ENCODE results near the gene MAP4K4.
A peak's percentile ranks its signal among the peaks of the same experiment; 100 is the strongest.

MAP4K4 gene

DNA sequence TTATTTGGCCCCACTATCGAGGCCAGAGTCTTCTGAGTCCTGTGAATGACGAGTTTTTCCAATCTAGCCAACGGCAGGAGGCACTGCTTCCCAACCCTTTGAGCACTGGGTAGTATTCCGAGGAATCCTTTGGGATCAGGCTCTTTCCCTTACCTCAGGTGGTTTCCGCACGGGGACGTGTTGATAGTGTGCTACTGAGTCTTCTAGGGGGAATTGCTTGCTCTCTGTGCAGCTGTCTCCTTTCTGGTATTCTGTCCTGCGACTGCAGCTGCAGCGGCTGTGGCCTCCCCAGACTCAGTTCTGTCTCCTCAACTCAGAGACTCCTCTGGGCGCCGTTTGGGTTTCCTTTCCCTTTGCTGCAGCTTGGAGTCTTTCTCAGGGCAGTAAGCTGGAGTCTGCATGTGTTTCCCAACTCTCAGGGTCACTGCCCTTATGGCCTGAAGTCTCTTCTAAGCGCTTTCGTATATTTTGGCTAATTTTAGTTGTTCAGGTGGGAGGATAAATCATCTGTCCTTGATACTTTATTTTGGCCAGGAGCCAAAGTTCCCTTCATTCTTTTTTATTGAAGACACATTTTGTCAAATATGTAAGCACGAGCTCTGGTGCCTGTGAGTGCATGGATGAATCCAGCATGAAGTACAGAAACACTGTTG, 118.4 kb downstream of the MAP4K4 start:
- no peak for DNase-seq (ENCODE audit: low spot score)

- DNase-seq (ENCODE audit: low spot score) = no peak
Observed at GRCh38 chr2:101816598-101816997, 119.1 kb downstream of the MAP4K4 start.

GRCh38 chr2:101817481-101817880, 120.0 kb downstream of the MAP4K4 start:
- no peak for DNase-seq (ENCODE audit: low spot score)

GRCh38 chr2:101818531-101819451, 121.3 kb downstream of the MAP4K4 start:
- DNase-seq (ENCODE audit: low spot score) = no peak

- no peak for DNase-seq (ENCODE audit: low spot score)
Observed at GRCh38 chr2:101820519-101820918, 123.0 kb downstream of the MAP4K4 start.

DNA sequence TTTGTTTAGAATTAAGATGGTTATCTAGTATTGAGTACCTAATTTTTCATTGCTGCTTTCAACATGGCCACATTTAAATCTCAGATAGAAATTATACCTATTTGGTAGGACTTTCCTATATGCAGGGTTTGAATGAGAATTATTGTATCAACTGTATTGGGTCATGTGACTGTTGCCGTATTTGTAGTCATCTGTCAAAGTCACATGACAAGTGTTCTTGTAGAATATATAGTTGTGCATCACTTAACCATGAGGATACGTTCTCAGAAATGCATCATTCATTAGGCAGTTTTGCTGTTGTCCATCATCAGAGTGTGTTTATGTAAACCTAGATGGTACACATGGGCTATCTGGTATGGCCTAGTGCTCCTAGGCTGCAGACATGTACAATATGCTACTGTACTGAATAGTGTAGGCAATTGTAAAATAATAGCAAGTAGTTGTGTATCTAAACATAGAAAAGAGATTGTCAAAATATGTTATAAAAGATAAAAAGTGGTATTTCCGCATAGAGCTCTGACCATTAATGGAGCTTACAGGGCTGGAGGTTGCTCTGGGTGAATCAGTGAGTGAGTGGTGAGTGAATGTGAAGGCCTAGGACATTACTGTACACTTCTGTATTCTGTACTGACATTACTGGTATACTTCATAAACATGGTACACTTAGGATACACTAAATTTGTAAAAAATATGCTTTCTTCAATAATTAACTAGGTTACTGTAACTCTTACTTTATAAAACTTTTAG, 123.7 kb downstream of the MAP4K4 start:
- no peak for DNase-seq (ENCODE audit: low spot score)

DNA sequence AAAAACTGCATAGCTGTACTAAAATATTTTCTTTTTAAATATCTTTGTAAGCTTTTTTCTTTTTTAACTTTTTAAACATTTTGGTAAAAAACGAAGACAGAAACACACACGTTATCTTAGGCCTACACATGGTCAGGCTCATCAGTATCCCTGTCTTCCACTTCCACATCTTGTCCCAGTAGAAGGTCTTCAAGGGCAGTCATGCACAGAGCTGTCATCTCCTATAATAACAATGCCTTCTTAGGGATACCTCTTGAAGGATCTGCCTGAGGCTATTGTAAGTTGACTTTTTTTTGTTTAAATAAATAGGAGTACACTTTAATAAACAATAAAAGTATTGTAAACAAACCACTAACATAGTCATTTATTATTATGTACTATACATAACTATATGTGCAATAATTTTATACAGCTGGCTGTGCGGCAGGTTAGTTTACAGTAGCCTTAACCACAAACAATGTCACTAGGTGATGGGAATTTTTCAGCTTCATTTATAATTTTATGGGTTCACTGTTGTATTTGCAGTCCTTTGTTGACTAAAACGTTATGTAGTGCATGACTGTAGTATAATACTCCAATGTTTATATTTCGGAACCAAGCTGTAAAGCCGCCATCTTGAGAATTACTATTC, 124.4 kb downstream of the MAP4K4 start:
- DNase-seq (ENCODE audit: low spot score) = no peak

GRCh38 chr2:101823347-101823791, 125.9 kb downstream of the MAP4K4 start:
- no peak for DNase-seq (ENCODE audit: low spot score)

GRCh38 chr2:101823859-101824258, 126.4 kb downstream of the MAP4K4 start:
- DNase-seq (ENCODE audit: low spot score) = no peak

GRCh38 chr2:101826716-101827115, 129.2 kb downstream of the MAP4K4 start:
- DNase-seq (ENCODE audit: low spot score) = no peak

GRCh38 chr2:101827246-101827645, 129.7 kb downstream of the MAP4K4 start:
- no peak for DNase-seq (ENCODE audit: low spot score)

DNA sequence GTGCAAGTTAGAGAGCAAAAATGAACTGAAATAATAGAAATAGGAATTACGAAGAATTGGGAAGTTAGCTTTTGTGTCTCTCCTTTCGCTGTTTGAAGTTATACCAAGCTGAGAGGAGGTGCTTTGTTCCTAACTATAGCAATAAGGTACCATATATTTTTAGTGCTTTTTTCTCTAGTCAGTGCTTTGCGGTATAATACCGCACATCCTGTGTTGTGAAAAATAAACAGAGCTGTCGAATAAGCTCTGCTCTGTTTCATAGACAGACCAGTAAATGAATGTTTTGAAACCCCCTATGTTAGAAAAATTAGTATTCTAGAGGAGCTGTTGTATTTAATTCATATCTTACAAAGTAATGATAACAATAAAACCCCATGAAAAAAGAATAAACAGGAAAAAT, 130.8 kb downstream of the MAP4K4 start:
- DNase-seq (ENCODE audit: low spot score) = no peak

GRCh38 chr2:101828673-101829334, 131.3 kb downstream of the MAP4K4 start:
- DNase-seq (ENCODE audit: low spot score) = no peak

GRCh38 chr2:101829429-101829828, 131.9 kb downstream of the MAP4K4 start:
- DNase-seq (ENCODE audit: low spot score) = no peak

DNA sequence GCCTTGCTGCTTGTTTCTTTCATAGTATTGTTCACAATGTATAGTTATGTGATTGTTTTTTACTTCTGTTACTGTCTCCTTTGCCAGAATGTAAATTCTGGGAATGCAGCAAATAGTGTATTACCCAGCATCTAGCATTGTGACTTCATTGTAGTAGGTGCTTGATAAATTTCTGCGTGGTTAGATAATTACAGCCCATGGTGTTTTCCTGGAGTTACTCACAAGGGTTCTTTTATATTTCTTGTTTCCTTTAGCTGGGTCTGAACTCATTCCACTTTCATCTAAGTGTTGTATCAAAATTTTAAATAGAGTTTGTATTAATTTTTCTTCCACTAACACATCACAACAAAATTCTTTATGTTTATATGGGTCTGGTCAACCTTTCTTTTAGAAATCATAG, 132.6 kb downstream of the MAP4K4 start:
- no peak for DNase-seq (ENCODE audit: low spot score)

DNA sequence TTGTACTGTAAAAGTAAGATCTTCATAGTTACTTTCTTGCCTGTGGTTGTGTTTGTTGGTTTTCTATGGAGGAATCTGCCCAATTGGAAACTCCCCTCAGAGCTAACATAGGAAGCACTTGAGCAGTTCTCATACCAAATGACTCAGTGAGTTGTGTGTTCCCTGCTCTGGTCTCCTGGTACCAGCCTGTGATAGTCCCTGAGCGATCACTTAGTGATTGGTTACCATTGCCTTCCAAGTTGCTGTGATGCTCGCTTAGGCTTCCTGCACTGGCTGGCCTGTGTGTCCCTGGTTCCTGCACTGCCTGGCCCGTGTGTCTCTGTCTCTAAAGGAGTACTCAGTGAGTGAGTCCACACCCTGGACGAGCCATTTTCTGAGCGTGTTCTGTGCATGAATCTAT, 133.0 kb downstream of the MAP4K4 start:
- DNase-seq (ENCODE audit: low spot score) = no peak

- peak; percentile 43 for DNase-seq (ENCODE audit: low spot score)
Observed at GRCh38 chr2:101831351-101831865, 133.9 kb downstream of the MAP4K4 start.

GRCh38 chr2:101832114-101832513, 134.6 kb downstream of the MAP4K4 start:
- no peak for DNase-seq (ENCODE audit: low spot score)

GRCh38 chr2:101833890-101834523, 136.5 kb downstream of the MAP4K4 start:
- no peak for DNase-seq (ENCODE audit: low spot score)

- no peak for DNase-seq (ENCODE audit: low spot score)
Observed at GRCh38 chr2:101837354-101837753, 139.8 kb downstream of the MAP4K4 start.

Data from kidney capillary endothelial cell (primary cell).